Left hindlimb (tissue), 1 donor: Measurements from ENCODE around the gene SNURF.
"Not testable (repeated sequence)": the region's sequence is repeated elsewhere in the genome, so short reads cannot be mapped to it uniquely, and the experiment has no call there.

Experiments used
- DNase-seq: peaks from one replicate; pipeline ENCODE4 v3.0.0-alpha.2; 2018

Gene SNURF

GRCh38 chr15:24971772-24972171 lies 17.0 kb downstream of the SNURF start:
- DNase-seq = no peak

GRCh38 chr15:24972707-24973106 lies 17.9 kb downstream of the SNURF start:
- DNase-seq = not testable (repeated sequence)

GRCh38 chr15:24976932-24977331 lies 22.1 kb downstream of the SNURF start:
- no peak for DNase-seq

GRCh38 chr15:24977686-24978085 lies 22.9 kb downstream of the SNURF start:
- no peak for DNase-seq

- no peak for DNase-seq
Measured at GRCh38 chr15:24985224-24985623, 30.4 kb downstream of the SNURF start.

GRCh38 chr15:24986653-24987052 lies 31.9 kb downstream of the SNURF start:
- no peak for DNase-seq
